ENCODE data around the gene COL4A4.

DNA sequence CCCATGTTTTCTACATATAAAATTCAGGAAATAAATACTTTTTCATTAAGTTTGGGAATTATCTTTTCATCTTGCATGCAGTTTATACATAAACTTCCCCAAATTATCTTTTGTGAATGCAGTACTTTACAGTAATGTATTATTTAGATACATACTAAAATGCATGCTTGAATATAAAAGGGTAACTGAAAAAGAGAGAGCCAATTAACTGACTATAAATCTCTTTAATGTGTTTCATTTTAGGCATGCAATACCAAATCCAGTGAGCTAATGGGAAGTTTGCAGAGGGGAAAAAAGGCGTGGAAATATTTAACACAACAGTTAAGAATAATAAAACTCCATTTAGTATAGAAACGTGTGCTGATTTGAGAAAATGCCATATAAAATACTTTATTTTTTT lies 39.2 kb downstream of the COL4A4 start:
- TF ChIP-seq, protein P1, sequence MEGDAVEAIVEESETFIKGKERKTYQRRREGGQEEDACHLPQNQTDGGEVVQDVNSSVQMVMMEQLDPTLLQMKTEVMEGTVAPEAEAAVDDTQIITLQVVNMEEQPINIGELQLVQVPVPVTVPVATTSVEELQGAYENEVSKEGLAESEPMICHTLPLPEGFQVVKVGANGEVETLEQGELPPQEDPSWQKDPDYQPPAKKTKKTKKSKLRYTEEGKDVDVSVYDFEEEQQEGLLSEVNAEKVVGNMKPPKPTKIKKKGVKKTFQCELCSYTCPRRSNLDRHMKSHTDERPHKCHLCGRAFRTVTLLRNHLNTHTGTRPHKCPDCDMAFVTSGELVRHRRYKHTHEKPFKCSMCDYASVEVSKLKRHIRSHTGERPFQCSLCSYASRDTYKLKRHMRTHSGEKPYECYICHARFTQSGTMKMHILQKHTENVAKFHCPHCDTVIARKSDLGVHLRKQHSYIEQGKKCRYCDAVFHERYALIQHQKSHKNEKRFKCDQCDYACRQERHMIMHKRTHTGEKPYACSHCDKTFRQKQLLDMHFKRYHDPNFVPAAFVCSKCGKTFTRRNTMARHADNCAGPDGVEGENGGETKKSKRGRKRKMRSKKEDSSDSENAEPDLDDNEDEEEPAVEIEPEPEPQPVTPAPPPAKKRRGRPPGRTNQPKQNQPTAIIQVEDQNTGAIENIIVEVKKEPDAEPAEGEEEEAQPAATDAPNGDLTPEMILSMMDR (IDR thresholded peaks at IDR 0.05) = no peak
- TF ChIP-seq POLR2A (IDR thresholded peaks at IDR 0.05) = no peak

Measured in Peyer's patch (tissue), 4 donors.